Left renal cortex interstitium (tissue), 4 donors: ENCODE results near the gene CMTR1. TPM values are rescaled to one million over a fixed set of nuclear protein-coding genes. Genes with fewer than 3 reads are reported as not detected.
"Not testable (repeated sequence)": the region's sequence is repeated elsewhere in the genome, so short reads cannot be mapped to it uniquely, and the experiment has no call there.

Experiments used
- DNase-seq, 4 donors: peaks; one replicate each; pipeline ENCODE4 v3.0.0-alpha.2; 2013; ENCODE audit warnings: low read depth in 4 of 4, low spot score in 2 of 4, missing footprints in 1 of 4
- polyA plus RNA-seq, 4 donors: library from polyadenylated mRNA; unstranded; fragments of 120-200 nt; gene quantifications; one replicate each; pipeline ENCODE4 v1.2.1, GENCODE V29; 2013; ENCODE audit not compliant: insufficient read length in 4 of 4

Gene CMTR1
- polyA plus RNA-seq, 4 donors: 43.4 to 51.7 (median 46.9) TPM

DNA sequence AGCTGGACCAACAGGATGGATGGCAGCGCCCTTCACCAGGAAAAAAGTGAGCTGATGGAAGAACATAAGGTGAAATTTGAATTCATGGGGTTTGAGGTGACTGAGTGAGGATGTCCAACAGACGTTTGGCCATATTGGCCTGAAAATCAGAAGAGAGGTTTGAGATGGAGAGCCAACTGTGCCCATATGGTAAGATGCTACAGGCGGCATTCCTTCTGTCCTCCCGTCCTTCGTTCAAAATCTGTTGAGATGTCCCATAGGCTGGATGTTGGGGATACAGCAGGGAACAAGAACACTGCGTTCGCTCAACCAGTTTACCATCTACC lies 468 bp upstream of the CMTR1 start:
- peak in 1 of 4 donors; percentile 6 for DNase-seq

DNA sequence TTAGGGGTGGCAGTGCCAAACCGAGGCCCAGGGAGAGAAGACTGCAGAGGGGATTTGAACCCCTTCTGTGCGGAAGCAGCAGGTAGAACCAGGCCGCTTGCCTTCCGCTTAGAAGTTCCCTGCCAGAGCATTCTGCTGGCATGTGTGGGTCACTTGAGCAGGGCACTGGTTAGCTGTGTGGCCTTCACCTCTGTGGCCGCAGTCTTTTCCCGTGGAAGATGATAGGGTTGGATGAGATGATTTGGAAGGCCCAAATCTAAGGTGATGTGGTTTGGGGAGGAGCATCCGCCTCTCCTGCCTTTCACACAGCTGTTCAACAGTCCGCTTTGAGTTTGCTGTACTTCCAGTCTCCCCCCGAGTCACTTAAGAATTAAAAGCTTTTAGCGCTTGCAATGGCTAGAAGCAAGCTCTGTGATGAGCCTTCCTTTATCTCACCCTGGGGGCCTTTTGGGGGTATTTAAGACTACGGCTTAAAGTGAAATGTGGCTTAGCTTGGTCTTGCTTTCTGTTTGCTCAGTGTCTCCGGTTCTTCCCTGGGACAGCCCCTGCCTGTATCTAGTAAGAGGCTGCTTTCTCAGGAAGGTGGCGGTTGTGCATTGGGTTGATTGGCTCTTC lies 743 bp downstream of the CMTR1 start:
- peak in 3 of 4 donors; percentile 0 to 13 (median 11) for DNase-seq

DNA sequence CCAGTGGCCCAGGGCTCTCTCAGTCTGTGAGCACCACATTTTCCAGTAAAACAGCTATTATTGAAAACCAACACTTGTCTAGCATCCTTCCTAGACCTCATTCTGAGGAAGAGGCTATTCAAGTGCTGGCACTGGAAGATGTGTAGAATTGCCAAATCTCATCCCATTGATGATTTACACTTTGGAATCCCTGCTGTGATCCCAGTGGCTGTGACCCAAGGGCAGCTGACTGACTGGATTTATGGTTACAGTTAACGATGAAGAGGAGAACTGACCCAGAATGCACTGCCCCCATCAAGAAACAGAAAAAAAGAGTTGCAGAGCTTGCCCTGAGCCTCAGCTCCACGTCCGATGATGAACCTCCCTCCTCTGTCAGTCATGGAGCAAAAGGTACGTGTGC lies 2.4 kb downstream of the CMTR1 start:
- DNase-seq: no peak

DNA sequence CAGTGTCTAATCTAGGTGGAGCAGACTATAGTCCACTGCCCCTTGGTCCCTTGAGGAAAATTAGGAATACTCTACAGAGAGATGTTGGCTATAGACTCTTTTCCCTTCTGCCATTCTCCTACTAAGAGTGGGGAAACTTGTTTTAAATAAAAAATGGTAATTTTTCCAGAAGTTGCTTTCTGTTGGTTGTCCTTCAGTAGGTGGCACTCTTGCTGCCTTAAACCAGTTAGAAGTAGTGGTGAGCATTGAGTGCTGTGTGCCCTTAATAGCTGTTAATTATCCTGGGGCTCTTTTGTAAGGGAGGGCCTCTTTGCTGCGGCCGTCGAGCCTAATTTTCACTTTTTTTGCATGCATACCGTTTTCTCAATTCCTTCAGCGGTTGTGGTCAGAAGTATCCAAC lies 2.8 kb downstream of the CMTR1 start:
- DNase-seq: no peak

DNA sequence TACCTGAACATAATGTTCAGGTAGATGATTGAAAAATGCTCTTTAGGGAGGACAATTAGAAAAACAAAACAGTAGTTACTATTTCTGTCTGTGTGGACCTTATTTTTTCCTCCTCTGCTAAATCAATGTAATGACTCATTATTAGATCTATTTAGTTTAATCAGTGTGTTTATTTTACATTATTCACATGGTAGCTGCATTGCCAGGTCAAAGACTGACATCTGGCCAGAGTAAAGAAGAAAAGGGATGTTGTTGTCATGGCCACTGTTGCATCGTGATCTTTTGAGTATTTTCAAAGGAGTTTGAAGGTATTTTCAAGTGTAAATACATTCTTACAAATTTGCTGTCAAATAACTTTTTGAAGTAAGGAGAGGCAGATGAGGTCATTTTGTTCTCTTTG lies 5.9 kb downstream of the CMTR1 start:
- DNase-seq: no peak

DNA sequence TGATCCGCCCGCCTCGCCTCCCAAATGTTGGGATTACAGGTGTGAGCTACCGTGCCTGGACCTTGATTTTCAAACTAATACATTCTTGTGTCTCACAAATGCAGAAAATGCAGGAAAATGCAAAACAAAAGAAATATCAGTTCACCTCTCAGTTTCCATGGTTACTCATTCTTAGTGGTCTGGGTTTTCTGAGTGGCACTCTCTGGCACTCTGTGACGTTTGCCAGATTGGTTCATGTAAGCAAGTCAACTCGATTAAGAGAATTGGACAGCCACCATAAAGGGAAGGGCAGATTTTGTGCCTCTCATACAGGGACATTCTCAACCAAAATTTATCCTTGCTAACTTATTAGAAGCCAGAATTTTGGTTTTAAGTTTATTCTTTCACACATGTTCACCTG lies 8.6 kb downstream of the CMTR1 start:
- DNase-seq: no peak

DNA sequence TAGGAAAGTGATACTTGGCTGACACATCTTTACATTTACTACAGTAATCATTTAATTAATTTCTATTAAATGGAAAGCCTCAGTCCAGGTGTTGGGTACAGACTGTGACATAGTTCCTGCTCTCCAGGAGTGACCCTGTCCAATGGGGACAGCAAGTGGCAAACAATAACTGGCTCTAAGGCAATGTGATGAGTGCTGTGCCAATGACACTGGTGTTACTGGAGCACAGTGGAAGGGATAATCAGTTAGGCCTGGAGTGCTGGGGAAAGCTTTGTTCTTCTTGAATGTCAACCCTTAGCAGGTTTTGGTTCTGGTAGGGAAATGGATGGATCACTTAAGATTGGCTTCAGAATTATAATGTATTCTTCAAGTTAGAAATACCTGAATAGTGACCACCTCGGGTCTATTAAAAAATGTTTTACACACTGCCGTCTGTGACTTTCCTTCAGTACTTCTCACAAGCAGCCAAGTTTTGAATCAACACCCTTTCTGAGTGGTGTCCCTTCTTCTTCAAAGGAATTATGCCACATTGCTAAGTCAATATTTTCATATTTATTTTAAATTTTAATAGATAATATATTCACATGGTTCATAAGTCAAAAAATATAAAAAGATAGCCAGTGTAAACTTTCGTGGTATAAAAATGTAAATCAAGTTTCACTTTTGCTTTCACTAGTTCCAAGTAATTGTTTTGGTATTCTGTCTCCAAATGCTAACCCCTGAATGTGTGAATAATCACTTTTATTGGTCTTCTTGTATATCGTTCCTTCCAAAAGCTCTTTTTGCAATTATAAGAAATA lies 9.6 kb downstream of the CMTR1 start:
- DNase-seq: no peak

DNA sequence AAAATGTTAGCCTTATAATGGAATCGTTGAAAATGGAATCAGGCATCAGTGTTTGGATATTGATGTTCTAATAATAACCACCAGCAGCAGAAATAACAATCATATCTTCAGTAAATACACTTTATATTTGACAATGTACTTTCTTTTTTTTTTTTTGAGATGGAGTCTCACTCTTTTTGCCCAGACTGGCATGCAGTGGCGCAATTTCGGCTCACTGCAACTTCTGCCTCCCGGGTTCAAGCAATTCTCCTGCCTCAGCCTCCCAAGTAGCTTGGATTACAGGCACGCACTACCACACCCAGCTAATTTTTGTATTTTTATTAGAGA lies 10.2 kb downstream of the CMTR1 start:
- not testable (repeated sequence) for DNase-seq

DNA sequence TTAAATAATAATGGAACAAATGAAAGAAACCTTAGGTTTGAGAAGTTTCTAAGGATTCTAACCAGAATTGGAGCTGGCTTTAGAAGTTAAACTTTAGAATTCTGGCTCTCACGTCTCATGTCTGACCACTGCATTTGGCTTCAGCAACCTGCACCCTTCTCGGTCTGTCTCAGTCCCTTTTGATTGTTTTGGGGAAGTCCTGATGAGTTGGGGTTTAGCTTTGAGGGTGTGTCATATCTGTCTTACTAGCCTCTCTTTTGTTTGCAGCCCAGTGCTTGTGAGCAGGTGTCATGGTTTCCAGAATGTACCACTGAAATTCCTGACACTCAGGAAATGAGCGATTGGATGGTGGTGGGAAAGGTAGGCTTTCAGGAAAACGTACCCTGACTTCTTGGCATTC lies 17.0 kb downstream of the CMTR1 start:
- DNase-seq: no peak

DNA sequence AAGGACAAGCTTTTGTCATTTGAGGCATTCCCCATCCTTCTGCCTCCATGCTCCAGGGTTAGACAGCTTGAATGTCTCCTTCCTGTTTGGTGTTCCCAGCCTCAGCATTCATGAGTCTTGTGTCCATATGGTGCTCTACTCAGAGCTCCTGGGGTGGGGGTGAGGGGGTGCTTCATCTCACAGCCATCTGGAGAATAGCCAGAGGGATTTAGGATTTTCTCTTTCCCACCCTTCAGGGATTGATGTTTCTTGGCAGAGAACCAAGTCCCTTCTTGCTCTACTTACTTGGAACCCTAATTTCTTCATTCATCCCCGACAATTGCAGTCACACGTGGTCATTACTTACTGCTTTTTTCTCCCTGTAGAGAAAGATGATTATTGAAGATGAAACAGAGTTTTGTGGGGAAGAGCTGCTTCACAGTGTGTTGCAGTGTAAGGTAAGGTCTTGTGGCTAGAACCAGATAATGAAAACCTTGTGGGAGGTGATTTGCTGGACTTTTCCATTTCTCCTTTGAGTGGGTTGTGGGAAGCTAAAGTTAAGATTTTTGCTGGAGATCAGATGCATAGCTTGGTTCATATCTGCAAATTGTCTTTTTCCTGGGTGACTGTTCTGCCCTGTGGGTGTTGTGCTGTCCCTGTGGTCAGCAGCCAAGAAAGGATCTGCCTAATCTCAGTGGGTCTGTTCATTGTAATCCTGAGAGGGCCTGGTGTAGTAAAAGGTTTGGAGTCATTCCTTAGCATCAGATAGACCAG lies 18.6 kb downstream of the CMTR1 start:
- DNase-seq: no peak

DNA sequence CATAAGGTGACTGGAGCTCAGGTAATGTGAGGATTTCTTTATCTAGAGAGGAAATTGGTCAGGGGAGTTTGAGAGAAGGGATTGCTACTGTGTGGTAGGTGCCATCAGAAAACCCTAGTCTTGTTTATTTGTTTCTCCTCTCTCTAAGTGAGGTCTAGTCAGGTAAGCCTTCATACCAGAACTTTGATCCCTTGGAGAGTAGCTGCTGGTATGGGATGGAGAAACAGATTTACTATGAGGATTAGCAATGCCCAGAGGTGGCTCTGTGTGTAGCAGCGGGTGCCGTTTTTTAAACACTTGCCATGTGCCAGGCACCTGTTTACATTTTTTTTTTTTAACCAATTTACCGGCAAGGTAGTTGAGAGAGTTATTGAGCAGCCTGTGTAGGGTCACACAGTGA lies 19.5 kb downstream of the CMTR1 start:
- no peak for DNase-seq

DNA sequence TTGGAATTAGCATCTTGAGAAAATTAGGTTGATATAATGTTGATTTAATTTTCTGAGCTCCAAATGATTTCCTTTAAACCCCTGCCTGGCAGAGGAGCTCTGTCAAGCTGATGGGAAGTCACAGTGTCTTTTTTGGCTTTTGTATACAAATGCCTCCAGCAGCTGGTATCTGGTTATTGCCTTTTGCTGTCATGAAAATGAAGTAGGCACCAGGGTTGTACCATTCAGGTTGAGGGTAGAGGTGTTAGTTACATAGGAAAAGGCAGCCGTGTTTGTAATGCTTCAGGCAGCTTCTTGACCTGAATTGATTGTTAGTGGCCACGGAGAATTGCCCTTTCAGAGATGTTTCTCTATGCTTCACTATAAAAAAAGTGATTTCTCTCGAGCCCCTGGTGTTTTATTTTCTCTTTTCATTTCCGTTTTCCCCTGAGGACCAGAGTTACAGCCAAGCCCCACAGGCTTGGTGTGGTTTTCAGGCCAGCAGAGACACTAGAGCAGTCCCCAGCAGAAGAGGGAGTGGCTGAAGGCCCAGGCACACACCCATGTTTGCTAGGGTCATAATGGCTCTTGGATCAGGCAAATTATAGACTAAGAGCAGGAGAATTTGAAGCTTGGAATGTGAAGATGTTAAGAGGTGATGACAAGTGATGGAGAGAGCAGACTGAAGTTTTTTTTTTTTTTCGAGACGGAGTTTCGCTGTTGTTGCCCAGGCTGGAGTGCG lies 21.6 kb downstream of the CMTR1 start:
- no peak for DNase-seq

DNA sequence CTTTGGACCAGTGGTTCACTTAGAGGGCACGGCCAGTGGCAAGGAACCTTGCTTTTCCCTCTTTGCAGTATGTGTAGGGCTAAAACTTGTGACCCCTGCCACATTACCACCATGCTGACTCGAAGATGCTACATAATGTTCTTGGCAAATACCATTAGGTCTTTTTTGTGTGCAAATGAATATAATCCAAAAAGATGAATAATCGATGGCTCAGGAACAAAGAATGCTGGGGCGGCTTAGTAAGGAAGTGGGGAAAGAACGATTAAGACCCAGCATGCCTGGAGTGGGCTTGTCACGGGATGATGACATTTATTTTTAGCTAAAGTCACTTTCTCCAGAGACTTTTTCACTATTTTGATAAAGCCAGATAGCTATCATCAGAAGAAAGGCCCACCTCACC lies 23.1 kb downstream of the CMTR1 start:
- no peak for DNase-seq

DNA sequence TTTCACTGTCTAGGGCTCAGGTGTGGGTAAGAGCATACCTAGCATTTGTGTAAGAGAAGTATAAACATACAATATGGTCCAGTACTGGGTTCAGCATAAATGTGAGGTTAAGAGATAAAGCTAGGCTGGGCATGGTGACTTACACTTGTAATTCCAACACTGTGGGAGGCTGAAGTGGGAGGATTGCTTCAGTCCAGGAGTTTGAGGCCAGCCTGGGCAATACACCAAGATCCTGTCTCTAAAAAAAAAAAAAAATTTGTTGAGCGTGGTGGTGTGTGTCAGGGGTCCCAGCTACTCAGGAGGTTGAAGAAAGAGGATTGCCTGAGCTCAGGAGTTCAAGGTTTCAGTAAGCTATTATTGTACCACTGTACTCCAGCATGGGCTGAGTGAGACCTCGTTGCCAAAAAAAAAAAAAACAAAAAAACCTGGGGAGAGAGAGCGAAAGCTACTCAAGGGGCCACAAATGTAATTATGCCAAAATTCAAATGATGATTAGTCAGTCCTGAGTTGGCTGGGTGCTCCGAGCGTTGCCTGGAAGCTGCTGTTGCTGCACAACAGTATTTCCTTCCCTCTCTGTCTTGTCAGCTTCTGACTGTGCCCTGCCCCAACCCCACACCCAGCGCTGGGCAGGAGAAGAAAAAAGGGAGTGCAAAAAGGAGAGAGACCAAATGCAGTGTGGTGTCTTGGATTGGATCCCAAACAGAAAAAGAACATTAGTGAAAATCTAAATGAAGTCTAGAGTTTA lies 24.0 kb downstream of the CMTR1 start:
- no peak for DNase-seq

DNA sequence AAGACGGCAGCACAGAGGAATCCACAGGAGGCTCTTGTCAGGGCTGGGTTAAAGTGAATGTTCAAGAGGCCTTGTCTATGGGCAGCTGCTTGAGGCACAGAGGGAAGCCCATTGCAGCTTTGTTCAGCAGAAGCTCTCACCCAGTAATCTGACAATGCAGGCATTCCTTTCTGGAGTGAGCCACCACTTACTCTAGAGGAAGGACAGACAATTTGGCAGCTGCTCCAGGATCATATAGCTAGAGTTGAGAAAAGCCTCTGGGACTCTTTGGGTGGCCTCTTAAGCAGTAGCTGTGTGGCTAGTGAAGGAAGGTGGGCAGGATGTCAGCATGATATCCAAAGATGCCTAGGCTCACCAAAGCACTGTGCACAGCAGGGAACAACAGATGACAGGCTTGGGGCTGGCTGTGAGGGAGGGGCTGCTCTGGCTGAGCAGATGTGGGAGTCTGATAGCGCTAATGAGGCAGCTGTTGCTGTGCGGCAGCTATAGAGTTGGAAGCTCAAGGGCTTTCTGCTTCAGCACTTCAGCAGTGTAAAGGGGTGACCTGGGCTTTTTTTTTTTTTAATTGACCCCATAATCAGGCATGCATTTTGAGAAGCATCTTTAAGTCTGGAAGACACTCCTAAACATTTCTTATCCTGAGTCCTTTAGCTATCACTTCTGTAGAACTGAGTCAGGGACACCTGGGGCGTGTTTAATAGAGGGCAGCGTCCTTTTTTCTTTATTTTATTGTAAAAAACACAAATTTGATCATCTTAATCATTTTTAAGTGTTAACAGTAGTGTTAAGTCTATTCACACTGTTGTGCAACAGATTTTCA lies 27.2 kb downstream of the CMTR1 start:
- DNase-seq: no peak

DNA sequence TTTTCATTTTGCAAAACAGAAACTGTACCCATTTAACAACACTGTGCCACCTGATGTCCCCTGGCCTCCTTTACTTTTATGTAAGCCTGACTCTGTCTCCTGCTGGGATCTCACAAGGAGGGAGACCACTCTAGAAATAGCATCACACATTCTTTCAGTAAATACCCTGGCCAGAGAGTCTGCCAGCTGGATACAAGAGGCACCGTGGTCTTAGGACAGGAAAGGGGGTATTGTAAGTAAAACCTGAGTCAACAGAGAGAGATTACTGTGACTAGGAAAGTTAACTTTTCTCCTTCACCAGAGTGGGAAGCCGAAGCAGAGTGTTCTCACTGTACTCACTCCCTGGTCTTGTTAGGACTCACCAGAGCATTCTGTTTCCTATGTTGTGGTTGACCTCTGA lies 27.8 kb downstream of the CMTR1 start:
- no peak for DNase-seq

DNA sequence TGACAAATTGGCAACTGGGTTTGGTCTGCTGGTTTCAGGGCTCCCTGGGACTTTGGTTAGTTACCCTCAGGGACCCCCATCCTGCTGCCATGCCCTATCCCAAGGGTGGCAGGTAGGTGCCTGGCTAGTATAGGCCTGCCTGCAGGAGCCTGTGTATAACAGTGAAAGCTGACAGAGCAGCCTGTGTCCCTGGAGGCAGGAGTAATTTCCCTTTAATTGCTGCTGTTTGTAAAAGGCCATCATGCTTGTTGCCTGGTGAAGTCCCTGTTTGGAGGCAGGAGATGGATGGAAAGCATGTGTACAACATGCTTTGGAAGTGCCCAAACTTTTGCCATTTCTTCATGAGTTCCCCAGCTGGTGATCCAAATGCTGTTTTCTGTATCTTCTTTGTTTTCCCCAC lies 30.1 kb downstream of the CMTR1 start:
- no peak for DNase-seq

DNA sequence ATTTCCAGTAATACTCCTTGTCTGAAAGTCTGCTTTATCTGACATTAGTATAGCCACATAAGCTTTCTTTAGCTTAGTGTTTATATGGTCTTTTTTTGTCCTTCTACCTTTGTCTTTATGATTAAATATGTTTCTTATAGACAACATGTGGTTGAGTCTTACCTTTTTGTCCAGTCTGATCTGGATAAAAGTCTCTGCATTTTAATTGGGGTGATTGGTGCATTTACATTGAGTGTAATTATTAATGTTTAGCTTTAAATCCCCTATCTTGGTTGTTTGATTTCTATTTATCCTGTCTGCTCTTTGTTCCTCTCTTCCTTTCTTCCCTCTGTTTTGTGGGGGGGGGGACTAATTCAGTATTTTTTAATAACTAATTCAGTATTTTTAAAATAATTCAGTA lies 34.7 kb downstream of the CMTR1 start:
- no peak for DNase-seq

DNA sequence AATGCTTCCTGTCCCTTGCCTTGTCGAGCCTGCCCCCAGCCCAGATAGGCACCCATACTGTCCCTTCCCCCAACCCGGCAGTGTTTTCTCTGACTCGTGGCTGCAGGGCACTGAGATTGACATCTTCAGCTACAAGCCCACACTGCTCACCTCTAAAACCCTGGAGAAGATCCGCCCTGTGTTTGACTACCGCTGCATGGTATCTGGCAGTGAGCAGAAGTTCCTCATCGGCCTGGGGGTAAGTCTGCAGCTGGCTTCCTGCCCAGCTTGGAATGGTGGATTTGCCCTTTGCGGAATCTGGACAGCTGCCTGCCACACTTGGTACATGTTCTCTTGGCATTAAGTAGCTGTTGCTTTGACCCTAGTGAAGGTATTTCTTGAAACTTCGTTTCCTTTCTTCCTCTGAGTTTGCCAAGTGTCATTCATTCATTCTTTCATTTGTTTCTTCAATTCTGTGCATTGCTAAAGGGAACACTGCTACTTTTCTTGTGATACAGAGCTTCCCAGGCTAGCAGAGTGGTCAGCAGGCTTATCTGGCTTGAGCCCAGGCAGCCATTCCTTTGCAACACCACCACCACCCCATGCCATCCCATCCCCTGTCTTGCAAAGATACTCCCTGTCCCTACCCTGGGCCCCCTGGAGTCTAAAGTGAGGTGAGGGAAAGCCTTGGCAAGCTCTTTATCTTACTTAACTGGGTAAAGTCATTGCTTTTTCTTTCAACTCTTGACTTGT lies 40.5 kb downstream of the CMTR1 start:
- DNase-seq: no peak
